Esophagus squamous epithelium (tissue), 5 donors: ENCODE measurements around the gene OPCML. TPM values are rescaled to one million over a fixed set of nuclear protein-coding genes. Genes with fewer than 3 reads are reported as not detected.

ENCODE experiments used
- DNase-seq: peaks from one replicate; lab custom pipeline; 2025; lab: John Stamatoyannopoulos, UW
- H3K27ac ChIP-seq, 4 donors: fragments of 200-600 bp; sonication (generic); one replicate each; pipeline ENCODE4 v1.5.1; 2016 to 2019; ENCODE audit warnings: mild to moderate bottlenecking in 1 of 4
- H3K27me3 ChIP-seq, 4 donors: fragments of 200-600 bp; sonication (generic); 1 replicate in 3 of 4; 2 replicates in 1 of 4; pipeline versions ENCODE4 v1.5.1 to v1.6.0; 2017 to 2021; ENCODE audit warnings: antibody characterized with exemption in 1 of 4
- H3K36me3 ChIP-seq, 3 donors: fragments of 200-600 bp; sonication (generic); one replicate each; pipeline ENCODE4 v1.5.1; 2016 to 2019
- H3K4me1 ChIP-seq, 3 donors: fragments of 200-600 bp; sonication (generic); one replicate each; pipeline ENCODE4 v1.5.1; 2017 to 2019
- H3K4me3 ChIP-seq, 4 donors: fragments of 200-600 bp; sonication (generic); 1 replicate in 3 of 4; 2 replicates in 1 of 4; pipeline ENCODE4 v1.5.1; 2016 to 2019; ENCODE audit warnings: mild to moderate bottlenecking in 2 of 4, moderate library complexity in 1 of 4
- H3K9me3 ChIP-seq, 3 donors: fragments of 200-600 bp; sonication (generic); one replicate each; pipeline ENCODE4 v1.5.1; 2016 to 2019
- CTCF ChIP-seq, 6 experiments: fragments of 450-650 bp in 4 of 6; fragments of 200-600 bp in 2 of 6; sonication (generic) in 2 of 6; IDR thresholded peaks; one replicate each; pipeline ENCODE4 v1.5.1; 2016 to 2019; ENCODE audit warnings: antibody characterized with exemption in 6 of 6, mild to moderate bottlenecking in 4 of 6, moderate library complexity in 4 of 6
- POLR2A ChIP-seq, 4 donors: fragments of 450-650 bp; IDR thresholded peaks; one replicate each; pipeline ENCODE4 v1.6.1; 2017; ENCODE audit warnings: antibody characterized with exemption in 4 of 4, mild to moderate bottlenecking in 4 of 4, moderate library complexity in 3 of 4
- WGBS, 2 donors: methylation state at CpG; one replicate each; pipeline ENCODE4 v1.1.5; 2018; 5-methylcytosine and 5-hydroxymethylcytosine counted together
- intact Hi-C: fragments of 100-400 bp; cut with DNase I; formaldehyde crosslinking; loops from one replicate; pipeline ENCODE4 v1.15.0; 2022
- total RNA-seq, 4 donors: library from RNA; depleted of rRNA; stranded (reverse); fragments of >200 nt; gene quantifications; one replicate each; pipeline ENCODE4 v1.1.0, GENCODE V29; 2016
- donor health status: DM: yes; HTN: yes; CAD: no.

Gene OPCML
- total RNA-seq, 4 donors from 2014 or later: under 0.01 TPM; not detected in 3

- H3K9me3 ChIP-seq: no peaks in the 10 kb centered on the region
- no peak overlapping the region for H3K4me3 ChIP-seq
- intact Hi-C loops: no loop called here
- DNase-seq: no peak
- no peaks in the 10 kb centered on the region for H3K4me1 ChIP-seq
- WGBS, 2 donors: 35 to 62% methylated on average over 4 to 7 of the region's 7 CpGs
- TF ChIP-seq CTCF (IDR thresholded peaks at IDR 0.05) (no peak), POLR2A (IDR thresholded peaks at IDR 0.05) (no peak)
- H3K27ac ChIP-seq: no peak overlapping the region
- H3K27me3 ChIP-seq: no peaks in the 10 kb centered on the region
- H3K36me3 ChIP-seq: no peaks in the 10 kb centered on the region
Measured at GRCh38 chr11:133291780-133292179, 240.5 kb downstream of the OPCML start.

GRCh38 chr11:133285359-133285758, 246.9 kb downstream of the OPCML start:
- Histone ChIP-seq H3K27ac (no peak overlapping the region), H3K4me1 (no peaks in the 10 kb centered on the region), H3K27me3 (no peaks in the 10 kb centered on the region), H3K9me3 (no peaks in the 10 kb centered on the region), H3K4me3 (no peak overlapping the region), H3K36me3 (no peaks in the 10 kb centered on the region)
- no peak for TF ChIP-seq POLR2A (IDR thresholded peaks at IDR 0.05)
- TF ChIP-seq CTCF (IDR thresholded peaks at IDR 0.05): no peak
- intact Hi-C loops: no loop called here
- 70 to 78% methylated on average over 6 of the region's 6 CpGs for WGBS, 2 donors
- no peak for DNase-seq

- WGBS, 2 donors: 75 to 78% methylated on average over 9 of the region's 9 CpGs
- H3K4me3 ChIP-seq: no peak overlapping the region
- DNase-seq: no peak
- H3K27me3 ChIP-seq: no peaks in the 10 kb centered on the region
- H3K27ac ChIP-seq: no peak overlapping the region
- H3K36me3 ChIP-seq: no peaks in the 10 kb centered on the region
- intact Hi-C loops: no loop called here
- no peaks in the 10 kb centered on the region for H3K9me3 ChIP-seq
- H3K4me1 ChIP-seq: no peaks in the 10 kb centered on the region
- TF ChIP-seq POLR2A (IDR thresholded peaks at IDR 0.05): no peak
- no peak for TF ChIP-seq CTCF (IDR thresholded peaks at IDR 0.05)
Measured at GRCh38 chr11:133284156-133284555, 248.1 kb downstream of the OPCML start.

GRCh38 chr11:133277886-133278285, 254.4 kb downstream of the OPCML start:
- WGBS, 2 donors: 86 to 95% methylated on average over 5 of the region's 5 CpGs
- H3K4me1 ChIP-seq: no peaks in the 10 kb centered on the region
- no peak overlapping the region for H3K27ac ChIP-seq
- H3K9me3 ChIP-seq: no peaks in the 10 kb centered on the region
- no peaks in the 10 kb centered on the region for H3K27me3 ChIP-seq
- H3K36me3 ChIP-seq: no peaks in the 10 kb centered on the region
- DNase-seq: no peak
- intact Hi-C loops: no loop called here
- no peak overlapping the region for H3K4me3 ChIP-seq
- TF ChIP-seq POLR2A (IDR thresholded peaks at IDR 0.05): no peak

- TF ChIP-seq POLR2A (IDR thresholded peaks at IDR 0.05): no peak
- no peak for TF ChIP-seq CTCF (IDR thresholded peaks at IDR 0.05)
- DNase-seq: no peak
- intact Hi-C loops: no loop called here
- Histone ChIP-seq H3K9me3 (no peaks in the 10 kb centered on the region), H3K27ac (no peak overlapping the region), H3K27me3 (peaks cover 0 to 6% (median 0%) of the 10 kb centered on the region in 4 donors), H3K36me3 (no peaks in the 10 kb centered on the region), H3K4me3 (no peak overlapping the region), H3K4me1 (no peaks in the 10 kb centered on the region)
- WGBS, 2 donors: 56 to 62% methylated on average over 5 to 6 of the region's 6 CpGs
Measured at GRCh38 chr11:133271871-133272776, 260.2 kb downstream of the OPCML start.
